HG03571 (cell line): ENCODE results near the gene NOS1AP.

Experiments used
- ATAC-seq: cut with Tn5 transposase; IDR thresholded peaks from one replicate; pipeline ENCODE4 v1.9.1; 2021; ENCODE audit not compliant: unreplicated experiment

NOS1AP gene

DNA sequence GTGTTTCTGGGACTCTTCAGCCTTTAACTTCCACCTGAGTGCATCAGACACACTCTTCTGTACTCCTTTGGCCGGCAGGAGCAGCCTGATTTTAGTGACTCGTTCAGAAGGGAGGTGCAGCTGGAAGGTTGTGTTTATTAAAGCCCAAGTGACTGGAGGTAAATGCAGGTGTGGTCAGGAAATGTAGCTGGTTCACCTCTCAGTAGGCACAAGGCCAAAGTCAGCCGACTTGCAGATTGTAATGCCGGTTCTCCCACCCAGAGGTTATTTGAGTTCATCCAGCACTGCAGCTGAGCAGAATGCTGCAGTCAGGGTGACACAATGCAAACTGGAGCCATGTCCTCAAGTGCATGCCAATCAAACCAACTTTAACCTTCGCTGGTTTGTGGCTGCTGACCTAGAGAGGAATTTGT is 215.7 kb downstream of the NOS1AP start:
- no peak for ATAC-seq

DNA sequence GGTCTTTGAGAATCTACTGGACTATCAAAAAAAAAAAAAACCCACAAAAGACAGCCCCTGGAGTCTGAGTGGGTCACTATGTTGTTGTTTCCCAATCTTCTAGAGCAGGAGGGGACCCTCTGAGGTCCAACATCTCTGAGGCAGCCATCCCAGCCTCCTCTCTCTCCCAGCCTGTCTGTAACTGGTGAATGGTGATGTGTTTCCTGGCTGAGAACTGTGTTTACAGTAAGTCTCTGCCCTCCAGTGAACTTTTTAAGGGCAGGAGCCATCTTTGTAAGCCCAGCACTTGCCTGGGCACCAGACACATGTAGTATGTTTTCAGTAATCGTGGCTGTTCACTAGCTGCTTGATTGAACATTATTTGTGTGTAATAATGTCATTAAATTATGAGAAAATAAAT is 221.5 kb downstream of the NOS1AP start:
- no peak for ATAC-seq

DNA sequence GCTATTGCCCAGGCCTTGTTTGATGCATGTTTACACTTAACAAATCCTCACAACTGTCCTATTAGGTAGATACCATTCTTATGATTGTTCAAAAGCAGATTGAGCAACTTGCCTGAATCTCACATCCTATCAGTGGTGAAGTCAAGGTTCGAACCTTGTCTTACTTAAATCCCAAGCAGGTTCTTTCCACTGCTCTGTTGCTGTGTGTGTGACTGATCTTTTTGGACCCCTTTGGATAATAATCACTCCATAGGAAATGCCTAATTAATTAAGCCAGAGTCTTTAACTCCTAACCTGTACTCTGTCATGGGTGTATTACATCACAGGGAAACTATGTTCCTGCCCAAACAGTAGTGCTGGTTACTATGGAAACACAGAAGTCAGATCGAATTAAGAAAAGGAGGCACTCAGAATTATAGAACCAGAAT is 222.9 kb downstream of the NOS1AP start:
- no peak for ATAC-seq

DNA sequence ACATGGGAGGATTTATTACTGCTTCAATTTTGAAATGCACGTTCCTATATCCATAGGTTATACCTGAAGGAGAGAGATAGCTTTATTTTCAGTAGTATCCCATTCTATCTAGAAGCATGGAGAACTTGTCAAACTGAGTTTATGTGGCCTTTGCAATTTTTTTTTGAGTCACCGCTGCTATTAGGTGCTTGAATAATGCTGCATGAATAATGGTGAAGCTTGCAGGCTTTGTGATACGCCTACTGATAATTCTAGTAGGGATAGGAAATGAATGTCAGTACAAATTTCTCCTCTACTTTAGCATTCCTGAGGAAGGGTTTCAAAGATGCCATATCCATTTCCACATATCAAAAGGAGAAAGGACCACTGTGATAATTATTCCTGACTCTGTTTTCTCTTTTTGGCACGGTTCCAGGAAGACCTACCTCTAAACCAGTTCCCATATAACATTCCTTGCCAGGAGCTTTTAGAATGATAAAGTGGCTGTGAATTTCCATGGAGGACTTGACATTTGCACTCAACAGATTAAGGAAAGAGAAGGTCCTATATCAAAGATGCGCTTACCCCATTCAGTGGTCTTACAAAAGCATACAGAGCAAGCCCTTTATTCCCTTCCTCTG is 223.7 kb downstream of the NOS1AP start:
- ATAC-seq = no peak

DNA sequence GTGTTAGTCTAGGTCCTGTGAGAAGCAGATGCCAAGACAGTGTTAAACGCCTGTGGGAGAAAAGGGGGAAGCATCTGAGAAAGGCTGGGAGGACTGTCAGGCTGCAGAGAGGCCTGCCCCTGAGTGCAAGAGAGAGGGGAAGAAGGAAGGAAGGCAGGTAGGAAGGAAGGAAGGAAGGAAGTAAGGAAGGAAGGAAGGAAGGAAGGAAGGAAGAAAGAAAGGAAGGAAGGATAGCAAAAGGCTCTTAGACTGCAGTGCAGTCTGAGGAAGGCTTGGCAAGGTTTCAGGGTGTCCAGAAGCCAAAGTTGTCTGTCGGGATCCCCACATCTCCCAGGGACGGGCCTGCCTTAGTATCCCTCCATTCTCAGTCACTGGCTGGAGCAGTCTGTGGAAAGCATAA is 224.5 kb downstream of the NOS1AP start:
- no peak for ATAC-seq

DNA sequence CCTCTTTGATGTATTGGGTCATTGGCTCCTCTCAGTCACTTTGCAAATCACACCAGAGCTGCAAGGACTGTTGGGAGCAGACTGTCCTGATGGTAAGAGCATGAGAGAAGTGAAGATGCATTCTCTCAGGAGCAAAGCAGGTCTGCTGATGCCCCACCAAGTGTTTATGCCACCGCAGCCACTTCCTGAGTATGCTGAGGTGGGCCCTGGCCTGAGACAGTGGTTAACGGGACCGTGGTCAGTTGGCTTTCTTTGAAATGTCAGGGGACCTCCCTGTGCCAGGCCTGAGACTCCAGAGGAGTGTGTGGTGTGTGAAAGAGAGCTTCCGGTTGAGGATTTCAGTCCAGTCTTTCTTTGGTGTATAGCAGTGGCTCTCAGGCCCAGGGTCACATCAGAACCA is 227.7 kb downstream of the NOS1AP start:
- no peak for ATAC-seq

DNA sequence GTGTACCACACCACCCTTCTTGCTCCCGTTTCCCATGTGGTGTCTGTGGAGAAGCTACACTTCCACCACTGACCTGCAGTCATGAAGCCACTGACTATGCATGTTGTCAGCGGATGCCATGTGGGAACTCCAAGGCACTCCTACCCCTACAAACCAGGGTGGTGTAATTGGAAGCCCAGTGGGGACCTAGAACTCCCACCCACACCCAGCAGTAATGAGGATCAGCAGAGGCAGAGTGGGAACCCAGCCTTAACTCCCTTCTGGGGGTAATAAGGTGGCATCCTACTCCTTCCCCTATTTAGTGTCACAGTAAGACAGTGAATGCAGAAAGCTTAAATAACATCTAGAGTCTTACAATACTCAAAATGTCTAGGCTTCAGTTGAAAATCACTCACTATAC is 228.8 kb downstream of the NOS1AP start:
- ATAC-seq = no peak

DNA sequence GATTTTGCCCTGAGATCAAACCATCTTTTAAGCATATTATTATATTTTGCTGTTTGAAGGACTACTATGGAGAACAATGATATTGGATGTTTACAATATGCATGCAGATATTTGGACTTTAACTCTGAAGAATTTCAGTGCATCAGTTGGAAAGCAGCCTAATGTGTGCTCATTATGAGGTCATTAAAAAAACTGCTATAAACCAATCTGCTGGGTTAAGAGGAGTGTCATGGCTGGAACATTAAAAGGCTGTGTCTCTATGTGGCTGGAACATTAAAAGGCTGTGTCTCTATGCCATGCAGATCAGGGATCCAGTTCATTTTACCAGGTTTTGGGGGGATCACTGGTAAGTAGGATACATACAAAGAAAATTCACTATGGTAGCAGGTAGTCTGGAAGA is 229.5 kb downstream of the NOS1AP start:
- ATAC-seq = no peak

DNA sequence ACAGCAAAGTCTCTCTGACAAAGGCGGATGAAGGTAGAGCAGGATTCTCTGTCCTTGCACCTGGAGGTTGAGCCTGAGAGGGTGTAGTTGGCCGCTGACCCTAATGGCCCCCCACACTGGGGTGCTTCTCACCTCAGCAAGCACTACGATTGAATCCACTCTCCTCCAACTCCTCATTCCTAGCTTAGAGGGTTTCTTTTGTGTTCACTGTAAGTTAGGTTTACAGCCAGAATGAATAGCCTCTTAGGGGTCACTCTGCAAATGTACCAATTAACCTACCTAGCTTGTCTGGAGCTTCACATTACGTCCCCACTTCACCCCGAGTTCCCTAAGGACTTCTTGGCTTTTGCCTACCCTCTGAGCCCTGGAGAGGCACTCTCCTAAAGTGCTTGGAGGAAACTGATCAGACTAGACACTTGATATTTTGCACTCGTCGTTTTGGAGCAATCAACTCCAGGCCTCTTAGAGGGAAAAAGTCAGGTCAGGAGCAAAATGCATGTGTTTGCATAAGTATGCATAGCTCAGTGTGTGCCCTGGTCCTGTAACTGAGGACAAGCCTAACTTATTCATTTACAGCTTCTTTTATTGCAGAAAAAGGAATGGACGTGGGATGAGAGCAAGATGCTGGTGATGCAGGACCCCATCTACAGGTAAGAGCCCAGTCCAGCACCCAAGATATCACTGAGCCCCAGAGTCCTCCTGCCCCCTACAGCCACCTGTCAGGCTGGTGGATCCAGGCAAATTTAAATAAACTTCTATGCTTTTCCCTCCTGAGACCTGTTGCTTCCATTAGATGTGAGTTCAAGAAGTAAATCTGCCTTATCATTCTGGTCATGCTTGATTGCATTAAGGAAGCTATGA is 230.8 kb downstream of the NOS1AP start:
- no peak for ATAC-seq

DNA sequence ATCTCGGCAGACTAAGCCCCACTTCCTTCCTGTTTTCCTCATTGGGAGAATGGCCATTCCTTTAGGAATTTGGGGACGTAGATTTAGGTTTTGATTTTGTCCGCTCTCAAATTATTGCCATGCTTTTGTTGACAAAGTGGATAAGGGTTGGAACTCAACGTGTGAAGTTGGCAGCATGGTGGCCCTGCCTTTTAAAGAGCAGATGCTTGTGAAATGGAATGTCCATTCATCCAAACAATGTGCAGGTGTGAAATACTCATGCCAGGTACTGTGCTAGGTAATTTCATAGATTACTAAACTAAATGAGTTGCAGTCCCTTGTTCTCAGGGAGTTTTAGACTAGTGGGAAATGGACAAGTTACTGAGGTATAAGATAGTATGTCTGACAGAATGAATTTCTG is 232.2 kb downstream of the NOS1AP start:
- no peak for ATAC-seq

DNA sequence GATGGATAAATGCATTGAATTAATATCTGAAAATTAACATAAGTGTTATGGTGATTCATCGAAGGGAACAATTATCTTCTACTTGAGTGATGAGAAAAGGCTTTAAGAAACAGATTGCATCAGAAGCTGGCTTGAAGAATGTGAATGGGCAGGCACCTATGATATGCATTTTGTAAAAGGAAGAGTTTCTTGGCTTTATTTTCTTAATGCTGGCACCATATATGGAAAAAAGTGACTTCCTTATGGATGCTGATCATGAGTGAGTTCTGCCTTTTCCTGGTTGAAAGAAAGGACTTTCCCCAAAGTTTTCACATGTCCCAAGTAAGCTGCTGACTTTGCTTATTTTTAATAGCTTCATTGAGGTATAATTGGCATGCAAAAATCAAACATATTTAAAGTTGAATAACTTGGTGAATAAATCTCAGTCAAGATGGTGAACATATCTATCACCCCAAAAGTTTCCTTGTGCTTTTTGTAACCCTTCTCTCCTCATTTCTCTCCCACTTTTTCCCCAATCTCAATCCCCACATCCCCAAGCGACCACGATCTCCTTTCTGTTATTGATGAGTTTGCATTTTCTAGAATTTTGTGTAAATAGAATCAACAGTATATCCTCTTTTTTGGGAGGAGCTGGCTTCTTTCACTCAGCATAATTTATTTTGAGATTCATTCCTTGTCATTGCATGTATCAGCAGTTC is 233.0 kb downstream of the NOS1AP start:
- no peak for ATAC-seq

DNA sequence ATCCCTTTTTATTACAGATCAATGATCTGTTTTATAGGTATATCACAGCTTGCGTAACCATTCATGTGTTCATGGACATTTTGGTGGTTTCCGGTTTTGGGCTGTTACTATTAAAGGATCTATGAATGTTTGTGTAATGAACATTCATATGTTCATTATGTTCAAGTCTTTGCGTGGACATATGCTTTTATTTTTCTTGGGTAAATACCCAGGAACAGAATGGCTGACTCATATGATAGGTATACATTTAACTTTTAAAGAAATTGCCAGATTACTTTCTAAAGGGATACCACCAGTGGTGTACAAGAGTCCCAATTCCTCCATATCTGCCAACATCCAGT is 233.5 kb downstream of the NOS1AP start:
- ATAC-seq = no peak

DNA sequence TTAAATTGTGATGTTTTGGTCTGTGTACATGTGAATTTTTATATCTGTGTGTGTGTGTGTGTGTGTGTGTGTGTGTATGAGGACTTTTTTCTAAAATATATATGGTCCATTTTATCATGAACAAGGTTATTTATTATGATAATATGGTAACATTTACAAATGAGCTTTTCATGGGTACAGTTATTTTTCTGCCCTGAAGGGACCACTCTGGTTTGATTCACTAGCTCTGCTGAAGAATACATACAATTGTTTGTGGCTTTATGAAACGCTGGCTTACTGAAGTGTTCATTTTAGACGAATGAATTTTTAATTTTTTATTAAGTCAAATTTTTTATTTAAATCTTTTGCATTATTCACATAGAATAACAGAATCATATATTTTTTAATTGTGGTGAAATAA is 235.2 kb downstream of the NOS1AP start:
- no peak for ATAC-seq

DNA sequence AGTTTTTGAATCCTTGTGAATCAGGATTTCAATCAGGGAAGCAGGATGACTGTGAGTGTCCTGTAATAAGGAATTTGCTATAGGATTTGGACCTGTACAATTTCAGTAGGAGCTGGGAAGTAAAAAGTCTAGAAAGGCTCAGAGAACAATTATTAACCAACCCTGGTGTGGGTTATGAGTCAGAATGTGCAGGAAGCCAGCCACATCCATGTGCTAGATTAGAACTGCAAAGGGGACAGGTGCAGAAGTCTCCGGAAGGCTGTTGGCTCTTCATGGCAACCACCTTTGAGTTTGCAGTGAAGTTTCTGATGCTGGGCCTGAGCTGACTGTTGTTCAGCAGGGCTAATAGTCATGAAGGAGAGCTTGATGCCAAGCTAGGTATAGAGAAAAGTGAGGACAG is 236.5 kb downstream of the NOS1AP start:
- ATAC-seq = no peak

DNA sequence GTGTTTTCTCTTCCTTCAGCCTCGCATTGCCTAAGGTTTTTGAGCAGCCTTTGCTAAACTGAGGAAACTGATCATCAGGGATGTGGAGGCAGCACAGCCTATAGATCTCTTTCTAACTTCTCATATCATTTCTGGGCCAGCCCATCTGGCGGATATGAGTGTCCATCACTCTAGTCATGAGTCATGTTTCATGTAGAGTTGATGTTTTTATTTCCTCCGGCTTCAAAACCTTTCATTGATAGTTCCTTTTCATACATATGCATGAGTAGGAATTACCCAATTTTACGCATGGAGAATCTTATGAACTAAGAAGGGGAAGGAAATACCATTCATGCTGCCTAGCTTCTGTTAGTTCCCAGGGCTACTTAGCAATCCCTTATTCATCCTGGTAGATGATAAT is 240.8 kb downstream of the NOS1AP start:
- no peak for ATAC-seq

DNA sequence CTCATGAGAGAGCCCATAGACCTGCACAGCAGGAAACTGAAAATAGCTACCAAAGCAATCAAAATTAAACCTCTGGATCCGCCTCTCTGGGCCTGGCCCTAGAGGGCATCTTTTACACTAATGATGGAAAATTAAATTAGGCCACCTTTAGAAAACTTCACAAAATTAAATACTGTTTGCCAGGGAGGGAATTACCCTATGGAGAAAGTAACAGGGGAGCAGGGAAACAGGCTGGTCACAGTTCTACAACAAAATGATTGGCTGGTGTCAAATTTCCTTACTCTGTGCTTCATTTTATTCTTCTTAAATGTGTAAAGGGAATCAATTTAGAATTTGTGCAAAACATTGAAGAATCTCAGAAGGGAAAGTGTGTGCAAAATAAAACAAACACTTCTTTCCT is 244.7 kb downstream of the NOS1AP start:
- no peak for ATAC-seq

DNA sequence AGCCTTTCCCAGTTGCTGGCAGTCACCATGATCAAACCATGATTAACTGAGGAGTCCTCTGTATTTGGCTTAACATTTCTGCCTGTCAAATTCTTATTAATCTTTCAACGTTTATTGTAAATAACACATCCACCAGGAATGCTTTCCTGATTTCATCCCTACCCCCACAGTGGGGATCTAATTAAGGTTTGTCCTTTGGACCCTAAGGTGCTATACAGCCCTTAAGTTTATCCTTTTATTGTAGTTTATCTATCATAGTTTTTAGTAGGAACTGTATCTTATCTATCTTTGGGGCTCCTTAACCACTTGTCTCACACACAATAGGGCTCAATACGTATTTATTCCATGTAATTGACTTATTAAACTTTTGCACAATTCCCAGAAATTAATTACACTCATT is 246.2 kb downstream of the NOS1AP start:
- ATAC-seq = no peak

DNA sequence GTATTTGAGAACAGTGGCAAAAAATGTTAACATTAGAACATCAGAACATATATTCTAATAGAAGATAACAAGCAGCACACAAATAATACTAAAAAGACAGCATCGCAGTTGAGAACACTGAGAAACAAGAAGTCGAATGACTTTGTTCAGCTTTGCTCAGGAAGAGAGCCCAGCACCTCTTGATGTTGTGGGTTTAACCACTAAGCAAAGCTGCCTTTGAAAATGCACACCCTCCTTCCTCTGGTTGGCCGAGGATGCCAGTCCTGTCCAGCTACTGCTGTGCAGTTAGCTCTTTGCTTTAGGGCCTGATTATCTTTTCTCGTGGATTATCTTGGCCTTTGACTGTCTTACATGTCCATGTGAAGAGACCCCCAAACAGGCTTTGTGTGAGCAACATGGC is 246.7 kb downstream of the NOS1AP start:
- no peak for ATAC-seq

DNA sequence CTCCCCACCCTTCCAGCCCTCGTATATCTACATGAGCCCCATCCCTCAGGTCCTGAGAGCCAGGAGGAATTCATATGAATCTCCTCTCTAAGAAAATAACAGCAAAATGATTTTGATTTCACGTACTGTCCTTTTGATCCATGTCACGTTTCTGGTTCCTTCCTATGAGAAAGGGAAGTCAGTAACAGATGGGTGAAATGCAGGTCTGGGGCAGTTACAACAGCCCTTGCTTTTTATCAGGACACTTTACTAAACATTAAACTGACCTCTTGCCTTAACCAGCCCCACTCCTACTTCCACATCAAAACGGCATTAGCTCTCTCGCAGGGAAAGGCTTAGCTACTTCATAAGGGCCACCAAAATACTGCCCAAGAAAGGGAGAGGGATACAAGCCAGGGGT is 248.1 kb downstream of the NOS1AP start:
- no peak for ATAC-seq

DNA sequence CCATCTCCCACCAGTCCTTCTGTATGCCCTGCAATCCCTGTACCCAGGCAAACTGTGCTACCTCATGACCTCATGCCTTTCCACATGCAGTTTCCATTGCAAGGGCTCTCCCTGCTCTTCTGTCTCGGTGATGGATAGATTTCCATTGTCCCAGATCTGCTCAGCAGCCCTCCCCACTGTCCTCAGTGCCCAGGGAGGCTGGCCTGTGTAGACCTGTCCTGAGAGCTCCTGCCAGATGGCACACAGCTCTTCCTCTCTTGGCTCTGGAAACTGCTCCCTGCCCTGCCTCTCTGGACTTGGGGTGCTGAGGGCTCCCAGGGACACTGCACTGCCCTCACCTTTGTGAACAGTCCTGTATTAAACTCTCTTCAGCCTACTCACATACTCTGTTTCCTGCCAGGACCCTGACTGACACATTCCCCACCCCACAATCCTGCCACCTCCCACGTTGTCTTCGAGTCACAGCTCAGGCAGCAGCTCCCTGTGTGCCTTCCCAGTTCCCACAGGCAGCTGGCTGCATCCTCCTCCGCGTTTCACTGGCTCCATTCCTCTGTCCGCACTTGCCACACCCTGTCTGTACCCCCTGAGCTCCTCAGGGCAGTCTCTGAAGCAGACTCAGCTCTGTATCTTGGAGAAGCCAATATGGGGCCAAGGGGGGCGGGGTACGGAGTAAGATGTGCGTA is 250.1 kb downstream of the NOS1AP start:
- no peak for ATAC-seq

DNA sequence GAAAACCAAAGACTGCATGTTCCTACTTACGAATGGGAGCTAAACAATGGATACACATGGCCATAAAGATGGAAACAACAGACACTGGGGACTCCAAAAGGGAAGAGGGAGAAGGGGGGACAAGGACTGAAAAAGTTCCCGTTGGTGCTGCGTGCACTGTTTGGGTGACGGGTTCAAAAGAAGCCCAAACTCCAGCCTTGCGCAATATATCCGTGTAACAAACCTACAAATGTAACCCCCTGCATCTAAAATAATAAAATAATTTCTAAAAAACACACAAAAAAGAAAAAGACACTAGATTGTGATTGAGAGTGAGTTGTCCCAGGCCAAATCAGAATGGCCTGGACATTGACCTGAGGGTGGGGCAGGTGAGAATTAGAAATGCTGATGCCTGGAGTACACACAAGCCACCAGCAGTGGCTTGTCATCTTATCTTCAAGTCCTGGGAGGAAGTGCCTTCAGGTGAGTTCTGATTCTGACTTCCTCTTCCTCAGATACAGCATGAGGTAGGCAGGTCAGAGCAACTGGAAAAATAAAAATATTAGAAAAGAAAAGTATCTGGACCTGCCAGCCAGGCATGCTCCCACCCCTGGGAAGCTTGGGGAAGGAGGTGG is 252.4 kb downstream of the NOS1AP start:
- no peak for ATAC-seq
